Measurements from ENCODE around the gene NPAS4. TPM values are rescaled to one million over a fixed set of nuclear protein-coding genes. Genes with fewer than 3 reads are reported as not detected.

NPAS4 gene
- total and polyA plus RNA-seq, 2 of the 13 experiments (the other 11 are each of a cell fraction or from before 2014, with no cell fraction given) = not detected

GRCh38 chr11:66438504-66439466 is 17.9 kb downstream of the NPAS4 start, which contains the start of gene MRPL11 (continued):
- TF ChIP-seq REST (IDR thresholded peaks at IDR 0.05; ENCODE audit: borderline replicate concordance in 1 of 2, low read depth in 1 of 2, low read length in 2 of 2) (no peak), TEAD3 (CRISPR knock-in tag; optimal IDR thresholded peaks at IDR 0.05; ENCODE audit: borderline replicate concordance) (peak; percentile 85), PHF20 (CRISPR knock-in tag; IDR thresholded peaks at IDR 0.05) (peak; percentile 93), ZGPAT (CRISPR knock-in tag; IDR thresholded peaks at IDR 0.05) (peak; percentile 69), RAD51 (IDR thresholded peaks at IDR 0.05; ENCODE audit: borderline replicate concordance) (no peak), MATR3 (CRISPR knock-in tag; IDR thresholded peaks at IDR 0.05) (no peak), ZNF788 (CRISPR knock-in tag; IDR thresholded peaks at IDR 0.05; ENCODE audit: borderline replicate concordance) (peak; percentile 87; the same call in 1 of the 2 replicates), NCOA2 (CRISPR knock-in tag; IDR thresholded peaks at IDR 0.05) (0 out of 2 replicates have a peak, but pooled peaks have one; percentile 12), ZNF576 (CRISPR knock-in tag; IDR thresholded peaks at IDR 0.05) (peak; percentile 62; the same call in 1 of the 2 replicates), FOXA3 (CRISPR knock-in tag; IDR thresholded peaks at IDR 0.05) (peak; percentile 60), TBX2 (CRISPR knock-in tag; IDR thresholded peaks at IDR 0.05; ENCODE audit: borderline replicate concordance) (peak; percentile 23), ZNF607 (CRISPR knock-in tag; IDR thresholded peaks at IDR 0.05; ENCODE audit: borderline replicate concordance) (peak; percentile 88; the same call in 1 of the 2 replicates), NRL (CRISPR knock-in tag; IDR thresholded peaks at IDR 0.05; ENCODE audit: borderline replicate concordance) (peak; percentile 32; the same call in 1 of the 2 replicates), HBP1 (CRISPR knock-in tag; IDR thresholded peaks at IDR 0.05; ENCODE audit: low read depth) (no peak), FOSL2 (CRISPR knock-in tag; IDR thresholded peaks at IDR 0.05) (no peak), PCBP1 (IDR thresholded peaks at IDR 0.05; ENCODE audit: borderline replicate concordance, low read depth, low read length) (no peak), TARDBP (CRISPR knock-in tag; IDR thresholded peaks at IDR 0.05) (peak; percentile 14; the same call in 1 of the 2 replicates), HDAC6 (IDR thresholded peaks at IDR 0.05; ENCODE audit: low read depth, low read length) (peak; percentile 84; the same call in 1 of the 2 replicates), KDM5A (IDR thresholded peaks at IDR 0.05; ENCODE audit: borderline replicate concordance, low read length) (peak; percentile 98), MLX (CRISPR knock-in tag; IDR thresholded peaks at IDR 0.05) (peak; percentile 44; the same call in 1 of the 2 replicates), ZNF616 (CRISPR knock-in tag; IDR thresholded peaks at IDR 0.05; ENCODE audit: low read depth) (no peak), NFRKB (IDR thresholded peaks at IDR 0.05) (0 out of 2 replicates have a peak, but pooled peaks have one; percentile 12)

Measured in HepG2 (cell line).